H1 (cell line): ENCODE data around the gene ITGAE.

Experiments used
- EP300 ChIP-seq, 2 experiments: IDR thresholded peaks; 1 replicate in 1 of 2; 2 replicates in 1 of 2; pipeline ENCODE4 v1.6.1; 2011 to 2012; ENCODE audit warnings: low read depth in 2 of 2, low read length in 2 of 2, mild to moderate bottlenecking in 2 of 2, borderline replicate concordance in 1 of 2, inconsistent platforms in 1 of 2, moderate library complexity in 1 of 2
- SIN3A ChIP-seq, 2 experiments: IDR thresholded peaks in 1 of 2; conservative IDR thresholded peaks in 1 of 2; 2 replicates each; pipeline ENCODE4 v1.6.1; 2011 to 2012; ENCODE audit warnings: low read length in 2 of 2, improper control_type of control experiment in 1 of 2, low read depth in 1 of 2, mild to moderate bottlenecking in 1 of 2
- SUZ12 ChIP-seq: fragments of 200-600 bp; sonication (generic); IDR thresholded peaks from 2 replicates; pipeline ENCODE4 v1.6.1; 2012; ENCODE audit warnings: mild to moderate bottlenecking, inconsistent platforms, low read length, moderate library complexity, mixed read lengths
- YY1 ChIP-seq: IDR thresholded peaks from 2 replicates; pipeline ENCODE4 v1.6.1; 2011; ENCODE audit warnings: low read depth, mild to moderate bottlenecking, low read length
- ZNF274 ChIP-seq: IDR thresholded peaks from 2 replicates; pipeline ENCODE4 v1.7.0; 2012; ENCODE audit warnings: low read length, borderline replicate concordance; ENCODE audit errors: extremely low read depth
- TF ChIP-seq, protein P1 (sequence below), 3 experiments: IDR thresholded peaks; 1 replicate in 2 of 3; 2 replicates in 1 of 3; pipeline versions ENCODE4 v1.5.1 to v1.6.1; 2011; ENCODE audit warnings: low read length in 3 of 3, mild to moderate bottlenecking in 3 of 3, inconsistent platforms in 2 of 3, low read depth in 1 of 3, moderate library complexity in 1 of 3; ENCODE audit not compliant: insufficient read depth in 1 of 3; ENCODE audit errors: control extremely low read depth in 1 of 3
- TF ChIP-seq, protein P2 (sequence below): IDR thresholded peaks from 2 replicates; pipeline ENCODE4 v1.6.1; 2011; ENCODE audit warnings: low read length, improper control_type of control experiment

DNA sequence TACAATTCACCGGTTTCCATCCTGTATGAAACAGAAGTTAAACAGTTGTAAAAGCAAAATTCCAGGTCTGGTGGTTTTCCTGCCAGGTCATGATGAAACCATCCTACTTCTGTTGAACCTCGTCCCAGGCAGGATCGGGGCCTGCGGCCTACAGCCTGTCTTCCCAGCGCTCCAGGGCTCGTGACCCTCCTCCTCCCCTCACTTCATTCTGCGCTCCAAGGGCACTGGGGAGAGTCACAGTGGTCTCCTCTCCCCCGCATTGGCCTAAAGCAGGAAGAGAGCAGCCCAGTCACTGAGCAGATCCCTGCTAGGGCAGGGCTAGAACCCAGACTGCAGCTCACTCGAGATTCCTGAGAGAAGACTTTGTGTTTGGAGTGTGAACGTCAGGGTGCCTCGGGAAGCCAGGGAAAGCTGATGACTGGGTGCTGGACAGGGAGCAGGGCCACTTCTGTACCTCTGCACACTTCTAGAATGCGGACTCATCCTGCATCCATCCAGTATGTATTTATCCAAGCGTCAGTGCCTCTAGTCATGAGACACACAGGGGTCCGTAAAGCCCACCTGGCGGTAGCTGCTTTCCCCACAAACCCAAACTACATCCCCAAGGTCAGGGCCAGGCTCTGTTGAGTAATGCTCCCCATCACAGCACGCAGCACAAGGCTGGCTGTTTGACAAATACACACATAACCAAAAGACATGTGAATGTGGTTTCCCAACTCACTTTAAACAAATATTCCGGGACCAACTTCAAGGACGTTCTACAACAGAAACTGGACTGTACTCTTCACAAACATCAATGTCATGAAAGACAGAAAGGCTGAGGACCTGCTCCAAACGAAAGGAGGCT, 1.7 kb upstream of the ITGAE start:
- TF ChIP-seq YY1 (no peak), ZNF274 (no peak), SUZ12 (no peak), EP300 (IDR thresholded peaks at IDR 0.05; ENCODE audit: borderline replicate concordance in 1 of 2, low read depth in 2 of 2, low read length in 2 of 2) (no peak), SIN3A (conservative IDR thresholded peaks at IDR 0.05 in 1 of 2, IDR thresholded peaks at IDR 0.05 in 1 of 2; ENCODE audit: low read depth in 1 of 2, low read length in 2 of 2) (no peak)
- TF ChIP-seq, protein P1, sequence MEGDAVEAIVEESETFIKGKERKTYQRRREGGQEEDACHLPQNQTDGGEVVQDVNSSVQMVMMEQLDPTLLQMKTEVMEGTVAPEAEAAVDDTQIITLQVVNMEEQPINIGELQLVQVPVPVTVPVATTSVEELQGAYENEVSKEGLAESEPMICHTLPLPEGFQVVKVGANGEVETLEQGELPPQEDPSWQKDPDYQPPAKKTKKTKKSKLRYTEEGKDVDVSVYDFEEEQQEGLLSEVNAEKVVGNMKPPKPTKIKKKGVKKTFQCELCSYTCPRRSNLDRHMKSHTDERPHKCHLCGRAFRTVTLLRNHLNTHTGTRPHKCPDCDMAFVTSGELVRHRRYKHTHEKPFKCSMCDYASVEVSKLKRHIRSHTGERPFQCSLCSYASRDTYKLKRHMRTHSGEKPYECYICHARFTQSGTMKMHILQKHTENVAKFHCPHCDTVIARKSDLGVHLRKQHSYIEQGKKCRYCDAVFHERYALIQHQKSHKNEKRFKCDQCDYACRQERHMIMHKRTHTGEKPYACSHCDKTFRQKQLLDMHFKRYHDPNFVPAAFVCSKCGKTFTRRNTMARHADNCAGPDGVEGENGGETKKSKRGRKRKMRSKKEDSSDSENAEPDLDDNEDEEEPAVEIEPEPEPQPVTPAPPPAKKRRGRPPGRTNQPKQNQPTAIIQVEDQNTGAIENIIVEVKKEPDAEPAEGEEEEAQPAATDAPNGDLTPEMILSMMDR (IDR thresholded peaks at IDR 0.05; ENCODE audit: control extremely low read depth in 1 of 3, insufficient read depth in 1 of 3, low read depth in 1 of 3, low read length in 3 of 3) = no peak
- TF ChIP-seq, protein P2, sequence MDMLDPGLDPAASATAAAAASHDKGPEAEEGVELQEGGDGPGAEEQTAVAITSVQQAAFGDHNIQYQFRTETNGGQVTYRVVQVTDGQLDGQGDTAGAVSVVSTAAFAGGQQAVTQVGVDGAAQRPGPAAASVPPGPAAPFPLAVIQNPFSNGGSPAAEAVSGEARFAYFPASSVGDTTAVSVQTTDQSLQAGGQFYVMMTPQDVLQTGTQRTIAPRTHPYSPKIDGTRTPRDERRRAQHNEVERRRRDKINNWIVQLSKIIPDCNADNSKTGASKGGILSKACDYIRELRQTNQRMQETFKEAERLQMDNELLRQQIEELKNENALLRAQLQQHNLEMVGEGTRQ = no peak
